Activated CD4-positive, alpha-beta T cell treated with anti-CD3 and anti-CD28 coated beads, Interleukin-2, amount 10 ng/mL, durations not matched to agents 7 days and 5 days (primary cell): ENCODE measurements around the gene PBX1. TPM values are rescaled to one million over a fixed set of nuclear protein-coding genes. Genes with fewer than 3 reads are reported as not detected.

ENCODE experiments used
- CTCF ChIA-PET: fragments of 350-600 bp; sonication (Branson Sonifier 250); formaldehyde crosslinking; loops from one replicate; lab custom pipeline; 2021; ENCODE audit warnings: antibody characterized with exemption; lab: Charles Lee
- POLR2A ChIA-PET: fragments of 350-600 bp; sonication (Branson Sonifier 250); formaldehyde crosslinking; loops from one replicate; lab custom pipeline; 2021; ENCODE audit warnings: antibody characterized with exemption; lab: Charles Lee
- DNase-seq: peaks from one replicate; pipeline ENCODE4 v3.0.0-alpha.2; 2020
- H3K27ac Mint-ChIP-seq: one replicate; pipeline ENCODE4 v1.8.0; 2021; ENCODE audit warnings: mild to moderate bottlenecking, moderate library complexity, mixed read lengths
- H3K27me3 Mint-ChIP-seq: one replicate; pipeline ENCODE4 v1.8.0; 2021; ENCODE audit warnings: mixed read lengths
- H3K36me3 Mint-ChIP-seq: one replicate; pipeline ENCODE4 v1.8.0; 2021; ENCODE audit warnings: low read depth, mixed read lengths
- H3K4me1 Mint-ChIP-seq: one replicate; pipeline ENCODE4 v1.8.0; 2021; ENCODE audit warnings: mixed read lengths
- H3K4me3 Mint-ChIP-seq: one replicate; pipeline ENCODE4 v1.8.0; 2021; ENCODE audit warnings: mild to moderate bottlenecking, moderate library complexity, mixed read lengths
- H3K9me3 Mint-ChIP-seq: one replicate; pipeline ENCODE4 v1.8.0; 2021; ENCODE audit warnings: mixed read lengths
- total RNA-seq, 2 experiments: library from RNA; stranded (reverse); gene quantifications; one replicate each; pipeline ENCODE4 v1.2.3, GENCODE V29; 2021

Gene PBX1
- total RNA-seq, 2 experiments from 2014 or later: 0.12 to 0.15 TPM

- no peak for DNase-seq
- no peaks in the 10 kb centered on the region for H3K27me3 Mint-ChIP-seq
- no peaks in the 10 kb centered on the region for H3K36me3 Mint-ChIP-seq
- CTCF ChIA-PET: interaction anchor here (1.1 kb wide), 1 partner anchor 10 kb away, joined by 3 read pairs; no protein-coding TSS in a partner anchor
- H3K27ac Mint-ChIP-seq: no peak overlapping the region
- H3K4me3 Mint-ChIP-seq: no peak overlapping the region
- POLR2A ChIA-PET: no interaction called here
- no peaks in the 10 kb centered on the region for H3K9me3 Mint-ChIP-seq
- H3K4me1 Mint-ChIP-seq: no peaks in the 10 kb centered on the region
These were observed 305.2 kb downstream of the PBX1 start for GRCh38 chr1:164864161-164864560.

GRCh38 chr1:164865385-164865784 lies 306.4 kb downstream of the PBX1 start:
- H3K4me3 Mint-ChIP-seq: no peak overlapping the region
- ChIA-PET POLR2A (no interaction called here), CTCF (no interaction called here)
- H3K9me3 Mint-ChIP-seq: no peaks in the 10 kb centered on the region
- H3K27ac Mint-ChIP-seq: no peak overlapping the region
- no peaks in the 10 kb centered on the region for H3K27me3 Mint-ChIP-seq
- DNase-seq: no peak
- H3K36me3 Mint-ChIP-seq: no peaks in the 10 kb centered on the region
- no peaks in the 10 kb centered on the region for H3K4me1 Mint-ChIP-seq

GRCh38 chr1:164867590-164867989 lies 308.6 kb downstream of the PBX1 start:
- POLR2A ChIA-PET: no interaction called here

GRCh38 chr1:164868990-164869389 lies 310.0 kb downstream of the PBX1 start:
- POLR2A ChIA-PET: no interaction called here
- no peaks in the 10 kb centered on the region for H3K9me3 Mint-ChIP-seq
- CTCF ChIA-PET: no interaction called here
- no peaks in the 10 kb centered on the region for H3K27me3 Mint-ChIP-seq
- H3K36me3 Mint-ChIP-seq: no peaks in the 10 kb centered on the region
- no peak for DNase-seq
- no peak overlapping the region for H3K4me3 Mint-ChIP-seq
- H3K27ac Mint-ChIP-seq: no peak overlapping the region
- no peaks in the 10 kb centered on the region for H3K4me1 Mint-ChIP-seq

More at GRCh38 chr1:164867590-164867989, 308.6 kb downstream of the PBX1 start:
- Mint-ChIP-seq H3K4me3 (no peak overlapping the region), H3K27me3 (no peaks in the 10 kb centered on the region), H3K4me1 (no peaks in the 10 kb centered on the region), H3K27ac (no peak overlapping the region), H3K9me3 (no peaks in the 10 kb centered on the region), H3K36me3 (no peaks in the 10 kb centered on the region)
- DNase-seq: no peak
- CTCF ChIA-PET: no interaction called here

GRCh38 chr1:164875518-164875917 lies 316.5 kb downstream of the PBX1 start:
- no peaks in the 10 kb centered on the region for H3K36me3 Mint-ChIP-seq
- no peaks in the 10 kb centered on the region for H3K4me1 Mint-ChIP-seq
- H3K27ac Mint-ChIP-seq: no peak overlapping the region
- DNase-seq: no peak
- CTCF ChIA-PET: no interaction called here
- no peaks in the 10 kb centered on the region for H3K9me3 Mint-ChIP-seq
- no peak overlapping the region for H3K4me3 Mint-ChIP-seq
- H3K27me3 Mint-ChIP-seq: no peaks in the 10 kb centered on the region
- POLR2A ChIA-PET: no interaction called here

- Mint-ChIP-seq H3K4me3 (no peak overlapping the region), H3K4me1 (no peaks in the 10 kb centered on the region)
- POLR2A ChIA-PET: no interaction called here
These were observed 317.6 kb downstream of the PBX1 start for GRCh38 chr1:164876398-164877116.

GRCh38 chr1:164880199-164880598 lies 321.2 kb downstream of the PBX1 start:
- POLR2A ChIA-PET: no interaction called here
- H3K4me1 Mint-ChIP-seq: no peaks in the 10 kb centered on the region
- DNase-seq: no peak

More at GRCh38 chr1:164876398-164877116, 317.6 kb downstream of the PBX1 start:
- CTCF ChIA-PET: no interaction called here
- no peaks in the 10 kb centered on the region for H3K27me3 Mint-ChIP-seq
- H3K9me3 Mint-ChIP-seq: no peaks in the 10 kb centered on the region
- no peaks in the 10 kb centered on the region for H3K36me3 Mint-ChIP-seq
- no peak for DNase-seq
- no peak overlapping the region for H3K27ac Mint-ChIP-seq

GRCh38 chr1:164880644-164881043 lies 321.7 kb downstream of the PBX1 start:
- Mint-ChIP-seq H3K9me3 (no peaks in the 10 kb centered on the region), H3K4me1 (no peaks in the 10 kb centered on the region), H3K27ac (no peak overlapping the region), H3K27me3 (no peaks in the 10 kb centered on the region), H3K4me3 (no peak overlapping the region), H3K36me3 (no peaks in the 10 kb centered on the region)
- DNase-seq: no peak
- CTCF ChIA-PET: no interaction called here
- POLR2A ChIA-PET: no interaction called here

More at GRCh38 chr1:164880199-164880598, 321.2 kb downstream of the PBX1 start:
- Mint-ChIP-seq H3K27ac (no peak overlapping the region), H3K27me3 (no peaks in the 10 kb centered on the region), H3K9me3 (no peaks in the 10 kb centered on the region), H3K4me3 (no peak overlapping the region), H3K36me3 (no peaks in the 10 kb centered on the region)
- CTCF ChIA-PET: no interaction called here

GRCh38 chr1:164885311-164885710 lies 326.3 kb downstream of the PBX1 start:
- ChIA-PET CTCF (interaction anchor here (1.4 kb wide), 1 partner anchor 9 kb away, joined by 3 read pairs; no protein-coding TSS in a partner anchor), POLR2A (no interaction called here)
- H3K9me3 Mint-ChIP-seq: no peaks in the 10 kb centered on the region
- no peak overlapping the region for H3K27ac Mint-ChIP-seq
- no peak overlapping the region for H3K4me3 Mint-ChIP-seq
- H3K36me3 Mint-ChIP-seq: no peaks in the 10 kb centered on the region
- H3K4me1 Mint-ChIP-seq: no peaks in the 10 kb centered on the region
- no peaks in the 10 kb centered on the region for H3K27me3 Mint-ChIP-seq
- no peak for DNase-seq

- Mint-ChIP-seq H3K27me3 (no peaks in the 10 kb centered on the region), H3K9me3 (no peaks in the 10 kb centered on the region)
- CTCF ChIA-PET: no interaction called here
These were observed 327.1 kb downstream of the PBX1 start for GRCh38 chr1:164886101-164886500.

GRCh38 chr1:164891615-164892014 lies 332.6 kb downstream of the PBX1 start:
- Mint-ChIP-seq H3K27me3 (no peaks in the 10 kb centered on the region), H3K27ac (no peak overlapping the region), H3K36me3 (no peaks in the 10 kb centered on the region), H3K4me1 (no peaks in the 10 kb centered on the region), H3K4me3 (no peak overlapping the region), H3K9me3 (no peaks in the 10 kb centered on the region)
- CTCF ChIA-PET: no interaction called here
- POLR2A ChIA-PET: no interaction called here
- DNase-seq: no peak

More at GRCh38 chr1:164886101-164886500, 327.1 kb downstream of the PBX1 start:
- DNase-seq: no peak
- H3K4me3 Mint-ChIP-seq: no peak overlapping the region
- POLR2A ChIA-PET: no interaction called here
- H3K27ac Mint-ChIP-seq: no peak overlapping the region
- no peaks in the 10 kb centered on the region for H3K36me3 Mint-ChIP-seq
- H3K4me1 Mint-ChIP-seq: no peaks in the 10 kb centered on the region

- H3K4me1 Mint-ChIP-seq: no peaks in the 10 kb centered on the region
- DNase-seq: no peak
- no peak overlapping the region for H3K27ac Mint-ChIP-seq
- no peaks in the 10 kb centered on the region for H3K9me3 Mint-ChIP-seq
- no peak overlapping the region for H3K4me3 Mint-ChIP-seq
- H3K27me3 Mint-ChIP-seq: no peaks in the 10 kb centered on the region
- H3K36me3 Mint-ChIP-seq: no peaks in the 10 kb centered on the region
- ChIA-PET CTCF (interaction anchor here (1.5 kb wide), 1 partner anchor 11 kb away, joined by 3 read pairs; no protein-coding TSS in a partner anchor), POLR2A (no interaction called here)
These were observed 336.3 kb downstream of the PBX1 start for GRCh38 chr1:164895026-164895912.

GRCh38 chr1:164901031-164901430 lies 342.0 kb downstream of the PBX1 start:
- Mint-ChIP-seq H3K9me3 (no peaks in the 10 kb centered on the region), H3K27me3 (no peaks in the 10 kb centered on the region), H3K27ac (no peak overlapping the region), H3K36me3 (no peaks in the 10 kb centered on the region), H3K4me3 (no peak overlapping the region), H3K4me1 (no peaks in the 10 kb centered on the region)
- ChIA-PET POLR2A (no interaction called here), CTCF (no interaction called here)
- DNase-seq: no peak
